WTC11 (cell line): ENCODE measurements around the gene SLC35F2.

Experiments used
- ATF2 ChIP-seq: sonication (generic); formaldehyde crosslinking; IDR thresholded peaks from 2 replicates; pipeline ENCODE4 v1.8.1; 2022; ENCODE audit warnings: low read depth, missing genetic modification reagents, borderline replicate concordance
- ATF6 ChIP-seq: sonication (generic); formaldehyde crosslinking; IDR thresholded peaks from 2 replicates; pipeline ENCODE4 v1.8.1; 2023; ENCODE audit warnings: mild to moderate bottlenecking, missing genetic modification reagents
- CTCF ChIP-seq: fragments of 200-600 bp; IDR thresholded peaks from 2 replicates; pipeline ENCODE4 v1.8.0; 2022; ENCODE audit warnings: antibody characterized with exemption
- USF1 ChIP-seq: sonication (generic); formaldehyde crosslinking; IDR thresholded peaks from 2 replicates; pipeline ENCODE4 v1.8.0; 2022; ENCODE audit warnings: mild to moderate bottlenecking, missing genetic modification reagents
- ZNF138 ChIP-seq: sonication (generic); formaldehyde crosslinking; conservative IDR thresholded peaks from 2 replicates; pipeline ENCODE4 v1.8.1; 2022; ENCODE audit warnings: mild to moderate bottlenecking, moderate library complexity, missing genetic modification reagents

- TF ChIP-seq CTCF (no peak), ATF6 (no peak), ZNF138 (CRISPR knock-in tag) (no peak), ATF2 (no peak), USF1 (CRISPR knock-in tag) (no peak)
These were observed 73.2 kb downstream of the SLC35F2 start for GRCh38 chr11:107785401-107785800.
